HG02623 (cell line): ENCODE results near the gene SEMA3A.
"Not testable (repeated sequence)": the region's sequence is repeated elsewhere in the genome, so short reads cannot be mapped to it uniquely, and the experiment has no call there.

Experiments
- ATAC-seq: cut with Tn5 transposase; IDR thresholded peaks from one replicate; pipeline ENCODE4 v1.9.1; 2021; ENCODE audit warnings: moderate library complexity; ENCODE audit not compliant: unreplicated experiment

Gene SEMA3A

DNA sequence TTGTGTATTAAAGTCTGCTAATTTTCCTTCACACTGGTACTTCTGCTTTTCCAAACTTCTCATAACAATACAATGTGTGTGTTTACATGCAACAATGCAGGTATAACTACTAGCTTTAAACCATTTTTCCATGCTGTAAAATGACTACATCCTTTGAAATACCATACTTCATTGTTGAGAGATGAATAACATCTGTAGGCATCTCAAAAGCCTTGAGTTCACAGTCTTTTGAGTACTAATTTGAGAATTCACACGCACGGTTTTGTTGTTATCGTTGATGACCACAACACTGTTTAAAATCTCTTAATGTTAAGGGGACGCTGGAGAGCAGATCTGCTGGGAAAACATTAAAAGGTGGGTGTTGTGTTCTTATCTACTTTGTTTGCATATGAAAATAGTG, 37.4 kb downstream of the SEMA3A start:
- ATAC-seq: no peak

DNA sequence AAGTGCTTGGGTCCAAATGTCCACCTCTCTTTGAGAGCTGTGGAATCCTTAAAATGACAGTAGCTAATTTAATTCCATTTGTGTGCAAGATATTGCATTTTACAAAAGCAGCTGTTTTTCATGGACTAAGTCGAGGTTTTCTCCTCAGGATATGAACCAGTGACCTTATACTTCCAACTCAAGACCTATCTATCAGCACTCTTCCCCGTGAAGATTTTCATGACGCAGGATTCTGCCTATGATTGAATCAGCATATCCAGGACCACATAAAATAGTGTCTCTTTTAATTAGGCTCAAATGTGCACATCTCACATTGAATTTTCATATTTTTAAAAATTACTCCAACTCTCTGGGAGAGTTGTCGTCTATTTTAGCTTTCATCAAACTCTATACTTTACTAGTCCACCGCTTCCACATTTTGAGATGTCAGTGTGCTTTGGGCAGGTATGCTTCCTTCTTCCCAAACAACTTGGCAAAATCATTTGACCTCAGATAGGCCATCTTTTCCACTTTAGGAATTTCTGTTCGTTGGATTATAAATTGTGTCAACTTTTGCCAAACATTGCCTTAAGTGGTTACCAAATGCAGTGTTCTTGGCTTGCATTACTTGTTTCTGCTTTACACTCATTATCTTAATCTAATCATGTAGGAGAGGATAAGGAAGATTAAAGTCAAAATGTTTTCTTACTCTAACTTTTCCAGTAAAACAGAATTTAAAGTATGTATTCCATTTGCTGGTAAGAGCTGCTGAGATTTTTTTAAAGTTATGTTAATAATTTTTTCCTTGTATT, 39.4 kb downstream of the SEMA3A start:
- ATAC-seq: no peak

DNA sequence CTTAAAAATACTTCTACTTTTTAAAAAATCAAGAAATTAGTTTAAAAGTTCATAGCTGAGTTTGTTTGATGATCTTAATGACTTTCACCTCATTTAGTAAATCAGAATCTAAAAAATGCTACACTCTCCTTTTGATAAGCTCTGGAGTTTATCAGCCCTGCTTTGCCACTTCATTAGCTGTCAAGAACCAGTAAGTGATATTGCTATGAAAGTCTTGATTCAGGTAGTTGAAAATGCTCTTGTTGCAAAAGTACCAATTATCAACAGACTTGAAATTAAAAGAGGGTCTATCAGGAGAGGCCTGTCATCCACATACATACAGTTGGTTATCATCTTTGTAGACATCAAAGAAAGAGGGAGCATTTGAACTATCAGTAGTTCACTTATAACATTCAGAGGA, 41.6 kb downstream of the SEMA3A start:
- no peak for ATAC-seq

DNA sequence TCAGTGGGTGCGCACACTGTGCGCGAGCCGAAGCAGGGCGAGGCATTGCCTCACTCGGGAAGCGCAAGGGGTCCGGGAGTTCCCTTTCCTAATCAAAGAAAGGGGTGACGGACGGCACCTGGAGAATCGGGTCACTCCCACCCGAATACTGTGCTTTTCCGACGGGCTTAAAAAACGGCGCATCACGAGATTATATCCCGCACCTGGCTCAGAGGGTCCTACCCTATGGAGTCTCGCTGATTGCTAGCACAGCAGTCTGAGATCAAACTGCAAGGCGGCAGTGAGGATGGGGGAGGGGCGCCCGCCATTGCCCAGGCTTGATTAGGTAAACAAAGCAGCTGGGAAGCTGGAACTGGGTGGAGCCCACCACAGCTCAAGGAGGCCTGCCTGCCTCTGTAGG, 44.2 kb downstream of the SEMA3A start:
- not testable (repeated sequence) for ATAC-seq

DNA sequence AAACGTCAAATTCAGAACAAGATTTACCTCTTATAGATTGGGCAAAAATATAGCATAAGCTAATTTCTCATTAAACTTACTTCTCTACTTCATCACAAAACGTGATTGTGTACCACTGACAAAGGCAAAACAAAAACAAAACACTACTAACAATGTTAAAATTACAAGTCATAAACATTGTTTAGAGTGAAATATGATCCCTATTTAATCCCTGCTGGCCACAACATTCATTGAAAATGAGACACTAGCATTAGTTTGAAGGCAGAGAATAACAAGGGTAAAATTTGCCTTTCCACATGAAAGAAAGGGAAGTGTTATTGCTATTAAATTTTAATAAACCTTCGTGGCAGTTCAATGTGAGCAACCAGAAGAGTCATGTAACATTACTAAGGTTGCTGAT, 45.0 kb downstream of the SEMA3A start:
- no peak for ATAC-seq

DNA sequence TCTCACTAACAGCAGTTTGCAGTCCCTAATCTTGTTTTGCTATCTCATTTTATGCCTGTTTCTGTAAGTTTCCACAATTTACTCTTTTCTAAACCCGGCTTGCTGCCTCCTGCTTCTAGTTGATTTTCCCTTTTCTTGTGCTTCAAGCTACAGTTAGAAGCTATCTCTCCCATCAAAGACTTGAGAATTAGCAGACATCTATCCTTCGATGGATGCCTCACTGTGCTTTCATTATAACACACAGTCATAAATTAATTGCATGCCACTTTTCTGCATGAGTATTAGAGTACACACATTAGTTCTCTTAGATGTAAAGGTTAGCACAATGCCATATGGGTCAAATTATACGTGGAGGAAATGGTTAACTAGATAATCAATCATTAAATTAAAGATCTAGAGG, 48.7 kb downstream of the SEMA3A start:
- ATAC-seq: no peak

DNA sequence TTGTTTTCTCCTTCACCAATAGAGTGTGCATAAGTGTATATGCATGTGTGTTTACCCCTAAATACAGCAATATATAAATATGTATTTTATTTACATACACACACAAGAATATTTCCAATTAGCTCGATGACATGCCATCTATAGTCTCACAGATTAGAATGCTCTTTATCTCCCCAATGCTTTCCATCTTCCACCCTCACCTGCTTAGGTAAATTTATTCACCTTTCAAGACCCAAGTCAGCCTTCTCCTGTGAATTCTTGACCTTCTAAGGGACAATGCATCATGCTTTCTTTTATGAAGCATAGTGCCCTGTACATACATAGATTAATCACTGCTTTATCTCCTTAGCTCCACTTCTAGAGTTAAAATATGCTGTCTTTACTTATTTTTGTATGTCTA, 49.7 kb downstream of the SEMA3A start:
- ATAC-seq: no peak

DNA sequence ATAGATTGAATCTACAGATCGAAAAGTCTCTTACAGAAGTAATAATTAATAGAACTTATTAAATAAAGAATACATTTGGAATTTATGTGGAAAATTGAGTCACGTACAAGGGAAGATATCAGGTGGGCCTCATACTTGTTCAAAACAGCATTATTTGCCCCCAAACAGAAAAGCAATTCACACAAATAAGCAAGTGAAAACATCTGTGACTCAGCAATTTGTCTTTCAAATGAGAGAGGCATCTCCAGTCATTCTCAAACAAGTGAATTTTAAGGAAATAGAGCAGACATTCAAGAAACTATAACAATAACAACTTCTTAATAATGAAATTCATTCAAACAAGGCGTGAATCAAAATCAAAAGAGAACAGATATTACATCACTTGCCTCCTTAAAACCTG, 50.1 kb downstream of the SEMA3A start:
- no peak for ATAC-seq

DNA sequence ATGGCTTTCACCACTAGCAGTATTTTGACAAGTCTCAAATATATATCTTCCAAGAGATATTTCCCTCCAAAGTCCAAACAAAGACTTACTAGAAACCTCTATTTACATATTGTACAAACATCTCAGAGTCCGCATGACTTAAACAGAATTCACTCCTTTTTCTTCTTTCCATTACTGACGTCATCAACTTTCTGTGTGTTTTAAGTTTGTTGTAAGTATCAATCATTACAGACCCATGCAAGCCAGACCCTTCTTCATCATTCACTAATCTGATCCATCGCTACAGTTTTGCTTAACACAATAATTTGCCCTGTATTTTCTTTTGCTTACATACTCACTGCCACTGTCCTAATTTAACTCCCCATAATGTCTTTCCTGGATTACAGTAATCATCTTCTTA, 51.9 kb downstream of the SEMA3A start:
- no peak for ATAC-seq

DNA sequence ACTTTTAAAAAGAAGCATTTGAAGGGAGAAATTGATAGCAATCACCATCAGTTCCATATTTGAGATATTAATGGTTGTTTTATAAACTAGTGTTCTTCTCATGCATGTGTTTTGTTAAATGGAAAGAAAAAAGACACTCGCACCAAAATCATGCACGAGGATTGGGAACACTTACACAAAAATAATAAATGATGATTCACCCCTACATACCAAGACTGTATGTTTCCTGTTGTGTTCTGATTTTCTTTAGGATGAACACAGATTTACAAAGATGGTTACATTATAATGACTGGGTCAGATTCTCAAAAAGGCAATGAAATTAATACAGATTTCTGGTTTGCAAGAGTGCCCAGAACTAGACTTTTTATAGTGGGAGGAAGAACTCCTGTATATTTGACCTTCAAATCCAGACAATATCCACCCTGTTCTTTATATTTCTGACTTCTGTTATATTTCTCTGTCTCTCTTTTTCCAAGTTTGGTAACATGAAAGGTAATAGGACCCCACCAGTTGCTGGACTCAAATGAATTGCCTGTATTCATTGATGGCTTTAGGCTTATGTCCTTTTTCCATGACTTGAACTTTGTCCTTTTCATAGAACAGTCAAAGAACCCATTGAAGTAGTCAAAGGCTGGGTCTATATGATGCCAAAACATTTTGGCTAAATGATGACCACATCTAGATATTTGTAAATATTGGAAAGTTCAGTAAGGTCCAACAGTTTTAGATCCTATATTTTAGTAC, 54.4 kb downstream of the SEMA3A start:
- no peak for ATAC-seq

DNA sequence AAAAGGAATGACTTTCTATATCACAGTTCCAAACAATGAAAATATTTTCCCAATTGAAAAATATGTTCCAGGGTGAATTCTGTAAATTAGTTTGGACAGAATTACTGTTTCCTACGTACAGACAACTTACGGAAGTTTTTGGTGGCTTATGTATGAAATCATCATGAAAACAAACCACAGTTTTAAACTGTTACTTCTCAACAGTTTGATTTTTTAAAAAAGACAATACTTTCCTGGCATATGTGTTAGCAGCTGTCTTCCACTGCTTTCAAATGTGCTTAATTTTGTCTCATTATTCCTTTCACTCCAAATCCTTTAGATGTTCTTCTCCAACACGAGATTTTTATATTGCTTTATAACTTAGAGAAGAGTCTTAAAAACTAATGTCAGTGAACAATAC, 56.2 kb downstream of the SEMA3A start:
- no peak for ATAC-seq

DNA sequence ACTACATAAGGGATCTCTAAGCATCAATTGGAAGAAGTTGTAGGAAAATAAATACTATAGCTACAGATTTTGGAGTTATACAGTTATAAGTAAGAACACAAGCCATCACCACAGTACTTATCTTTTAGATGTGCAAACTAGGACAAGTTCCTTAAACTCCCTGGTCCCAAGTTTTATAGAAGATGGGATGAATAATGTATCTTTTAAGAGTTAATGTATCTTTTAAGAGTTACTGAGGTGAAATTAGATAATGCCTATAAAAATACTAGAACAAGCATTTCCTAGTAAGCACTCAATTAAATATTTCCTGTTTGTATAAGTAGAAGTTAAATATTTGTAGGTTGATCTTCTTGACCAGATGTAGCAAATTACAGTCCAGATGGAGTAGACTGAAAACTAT, 56.8 kb downstream of the SEMA3A start:
- no peak for ATAC-seq

DNA sequence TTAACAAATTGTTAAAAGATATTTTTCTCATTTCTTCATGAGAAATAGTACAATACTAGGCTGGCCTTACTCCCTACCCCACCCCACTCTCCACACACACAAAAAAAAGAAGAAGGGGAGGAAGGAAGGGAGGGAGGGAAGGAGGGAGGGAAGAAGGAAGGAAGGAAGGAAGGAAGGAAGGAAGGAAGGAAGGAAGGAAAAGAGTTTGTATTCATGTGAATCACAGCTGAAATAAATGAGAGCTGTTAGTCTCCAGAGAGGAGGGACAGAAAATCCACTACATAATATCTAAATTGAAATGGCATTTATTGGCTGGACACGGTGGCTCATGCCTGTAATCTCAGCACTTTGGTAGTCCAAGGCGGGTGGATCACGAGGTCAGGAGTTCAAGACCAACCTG, 57.8 kb downstream of the SEMA3A start:
- ATAC-seq: no peak

DNA sequence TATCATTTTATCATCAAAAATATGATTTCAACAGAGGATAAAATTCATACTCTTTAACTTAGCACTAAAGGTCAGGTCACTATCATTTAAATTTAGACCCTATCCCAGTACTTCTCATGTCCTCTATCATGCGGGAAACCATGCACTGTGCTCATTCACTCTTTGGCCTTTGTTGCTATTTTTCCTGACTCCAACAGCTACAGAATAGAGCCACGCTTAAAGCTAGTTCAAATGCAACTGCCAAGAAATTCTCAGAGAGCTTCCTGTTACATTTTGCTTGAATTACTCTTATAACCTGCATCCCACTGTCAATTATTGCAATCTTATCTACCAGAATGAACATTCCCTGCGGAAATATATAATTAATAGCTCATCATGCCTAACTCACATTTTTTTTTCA, 58.3 kb downstream of the SEMA3A start:
- ATAC-seq: no peak

DNA sequence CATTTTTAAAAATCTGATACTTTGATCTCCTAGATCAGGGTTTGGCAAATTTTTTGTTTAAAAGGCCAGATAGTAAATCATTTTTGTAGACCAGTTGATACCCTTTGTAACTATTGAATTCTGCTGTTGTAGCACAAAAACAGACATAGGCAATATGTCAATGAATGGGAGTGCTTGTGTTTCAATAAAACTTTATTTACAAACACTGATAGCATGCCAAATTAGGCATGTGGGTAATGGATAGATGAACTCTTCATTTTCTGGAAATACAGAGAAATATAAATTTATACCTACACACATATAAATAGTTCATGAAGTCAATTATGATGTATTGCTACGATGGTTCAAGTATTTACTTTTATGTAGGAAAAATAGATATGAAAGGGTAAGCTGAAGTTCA, 60.4 kb downstream of the SEMA3A start:
- ATAC-seq: no peak

DNA sequence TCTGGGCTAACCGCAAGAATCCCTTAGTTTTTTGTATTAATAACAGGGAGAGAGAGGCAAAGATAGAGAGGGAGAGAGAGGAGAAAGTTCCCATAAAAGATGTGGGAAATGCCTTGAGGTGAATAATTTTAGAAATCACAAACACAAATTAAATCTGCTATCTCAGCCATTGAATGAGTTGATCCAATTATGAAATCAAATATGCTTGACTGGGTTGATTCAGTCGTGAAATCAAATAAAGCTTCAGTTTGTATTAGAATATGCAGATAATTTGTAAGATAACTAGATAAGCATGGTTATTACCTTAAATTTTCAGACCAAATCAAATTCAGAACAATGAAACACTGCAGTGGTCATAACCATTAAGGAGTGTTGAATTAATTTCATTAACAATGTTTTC, 68.9 kb downstream of the SEMA3A start:
- ATAC-seq: no peak

DNA sequence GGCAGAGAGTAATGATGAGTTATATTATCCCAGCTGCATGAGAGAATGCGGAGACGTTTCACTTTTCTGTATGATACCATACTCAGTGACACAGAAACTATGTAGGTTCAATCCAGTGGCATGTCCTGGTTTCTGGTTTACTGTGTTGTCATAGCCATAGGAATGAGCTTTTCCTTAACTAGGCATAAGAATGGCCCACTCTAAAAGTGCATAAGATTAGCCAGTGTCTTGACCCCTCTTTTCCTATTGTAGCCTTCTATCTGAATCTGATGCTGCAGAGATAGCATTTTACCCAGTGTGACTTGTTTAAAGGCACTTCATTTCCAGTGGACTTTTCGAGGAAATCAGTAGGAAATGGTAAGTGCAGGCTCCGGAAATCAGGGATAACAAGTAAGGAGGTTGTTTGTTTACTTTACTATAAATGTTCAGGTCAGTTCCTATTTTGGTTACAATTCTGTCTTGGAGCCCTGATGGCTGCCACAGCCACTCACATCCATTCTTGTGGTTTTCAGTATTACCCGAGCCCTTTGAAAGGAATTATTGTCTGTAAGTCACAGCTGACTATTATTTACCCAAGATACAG, 70.5 kb downstream of the SEMA3A start:
- no peak for ATAC-seq

DNA sequence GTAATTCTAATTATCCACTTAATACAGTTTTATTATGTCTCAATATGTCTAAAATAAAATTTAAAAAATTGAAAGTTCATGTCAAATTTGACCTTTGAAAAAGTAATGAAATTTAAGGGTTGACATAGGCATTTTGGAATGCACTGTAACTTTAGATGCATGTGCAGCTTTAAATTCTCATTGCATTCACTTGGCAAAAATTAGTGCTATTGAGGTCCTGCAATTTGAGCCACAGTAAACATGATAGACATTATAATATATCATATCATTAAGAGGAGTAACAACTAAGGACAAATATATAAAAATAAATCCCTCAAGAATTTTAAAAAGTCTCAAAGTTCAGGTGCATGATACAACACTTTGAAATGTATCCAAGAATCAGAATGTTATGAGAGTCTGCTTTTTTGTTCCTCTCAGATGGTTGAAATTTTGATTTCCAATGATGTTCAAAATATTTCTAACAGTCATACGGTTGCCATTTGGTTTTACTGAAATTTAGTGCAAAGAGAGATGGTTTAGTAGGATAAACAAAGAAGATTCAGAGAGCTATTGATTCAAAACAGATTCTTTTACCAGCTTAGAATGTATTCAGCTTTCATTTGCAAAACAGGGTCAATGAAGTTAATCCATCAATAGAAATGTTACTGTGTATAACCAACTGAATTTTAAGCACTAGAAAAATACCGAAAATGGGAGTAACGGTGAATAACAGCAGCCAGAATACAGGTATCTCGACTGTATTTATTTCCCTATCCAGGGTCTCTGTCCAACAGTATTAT, 71.8 kb downstream of the SEMA3A start:
- ATAC-seq: no peak

DNA sequence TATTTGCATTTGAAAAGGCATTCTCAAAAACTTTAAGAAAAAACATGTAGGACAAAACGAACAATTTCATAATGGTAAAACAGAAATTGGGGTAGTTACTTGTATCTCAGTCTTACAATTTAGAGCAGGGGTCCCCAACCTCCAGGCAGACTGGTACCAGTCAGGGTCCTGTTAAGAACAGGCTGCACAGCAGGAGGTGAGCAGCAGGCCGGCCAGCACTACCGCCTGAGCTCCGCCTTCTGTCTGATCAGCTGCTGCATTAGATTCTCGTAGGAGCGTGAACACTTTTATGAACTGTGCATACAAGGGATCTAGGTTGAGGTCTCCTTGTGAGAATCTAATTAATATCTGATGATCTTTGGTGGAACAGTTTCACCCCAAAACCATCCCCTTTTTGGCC, 77.3 kb downstream of the SEMA3A start:
- no peak for ATAC-seq

DNA sequence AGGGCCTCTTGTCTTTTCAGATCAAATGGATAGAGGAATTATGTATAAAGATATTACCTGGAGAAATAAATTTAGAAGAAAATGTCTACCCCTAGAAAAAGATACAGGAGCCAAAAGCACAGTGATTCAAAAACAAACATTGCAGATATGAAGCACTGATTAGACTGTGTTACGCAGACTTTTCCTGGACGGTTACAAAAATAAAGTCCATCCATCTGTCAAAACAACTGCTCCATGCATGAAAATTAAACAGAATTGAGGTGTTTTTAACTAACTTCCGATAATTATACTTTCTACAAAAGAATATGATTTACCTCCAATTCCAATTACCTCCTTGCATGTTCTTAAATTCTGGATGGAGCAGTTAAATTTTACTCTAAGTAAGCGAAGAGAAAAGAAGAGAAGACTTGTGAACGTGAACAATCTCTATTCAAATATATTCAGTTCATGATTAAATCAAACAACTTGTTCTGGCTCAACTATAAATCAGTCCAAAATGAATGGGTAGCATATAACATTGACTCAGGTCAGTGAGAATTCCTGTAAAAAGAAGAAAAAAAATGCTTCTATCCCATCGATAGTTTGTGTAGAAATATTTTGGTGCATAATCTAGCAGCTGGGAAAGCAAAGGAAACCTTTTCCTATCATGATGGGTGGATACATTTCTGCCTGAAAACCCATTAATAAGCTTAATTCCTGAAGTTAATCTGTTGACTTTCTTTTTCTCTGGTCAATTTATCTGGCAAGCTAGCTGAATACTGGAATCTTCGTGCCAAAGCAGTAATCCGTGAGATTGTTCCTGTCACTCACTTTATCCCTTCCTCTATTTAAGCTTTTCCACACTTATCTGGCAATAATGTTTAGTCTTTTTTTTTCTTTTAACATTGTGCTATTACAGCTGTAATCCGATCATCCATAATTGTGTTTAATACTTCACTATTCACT, 80.4 kb downstream of the SEMA3A start:
- ATAC-seq: no peak
